Stimulated activated CD4-positive, alpha-beta T cell treated with anti-CD3 and anti-CD28 coated beads, Interleukin-15, amount 100 ng/mL, for 1 hour (primary cell): ENCODE results near the gene RASSF9.

Source experiments
- DNase-seq, 2 donors: peaks; one replicate each; pipeline ENCODE4 v3.0.0-alpha.2; 2020; ENCODE audit warnings: low read depth in 1 of 2, low spot score in 1 of 2

Gene RASSF9

DNA sequence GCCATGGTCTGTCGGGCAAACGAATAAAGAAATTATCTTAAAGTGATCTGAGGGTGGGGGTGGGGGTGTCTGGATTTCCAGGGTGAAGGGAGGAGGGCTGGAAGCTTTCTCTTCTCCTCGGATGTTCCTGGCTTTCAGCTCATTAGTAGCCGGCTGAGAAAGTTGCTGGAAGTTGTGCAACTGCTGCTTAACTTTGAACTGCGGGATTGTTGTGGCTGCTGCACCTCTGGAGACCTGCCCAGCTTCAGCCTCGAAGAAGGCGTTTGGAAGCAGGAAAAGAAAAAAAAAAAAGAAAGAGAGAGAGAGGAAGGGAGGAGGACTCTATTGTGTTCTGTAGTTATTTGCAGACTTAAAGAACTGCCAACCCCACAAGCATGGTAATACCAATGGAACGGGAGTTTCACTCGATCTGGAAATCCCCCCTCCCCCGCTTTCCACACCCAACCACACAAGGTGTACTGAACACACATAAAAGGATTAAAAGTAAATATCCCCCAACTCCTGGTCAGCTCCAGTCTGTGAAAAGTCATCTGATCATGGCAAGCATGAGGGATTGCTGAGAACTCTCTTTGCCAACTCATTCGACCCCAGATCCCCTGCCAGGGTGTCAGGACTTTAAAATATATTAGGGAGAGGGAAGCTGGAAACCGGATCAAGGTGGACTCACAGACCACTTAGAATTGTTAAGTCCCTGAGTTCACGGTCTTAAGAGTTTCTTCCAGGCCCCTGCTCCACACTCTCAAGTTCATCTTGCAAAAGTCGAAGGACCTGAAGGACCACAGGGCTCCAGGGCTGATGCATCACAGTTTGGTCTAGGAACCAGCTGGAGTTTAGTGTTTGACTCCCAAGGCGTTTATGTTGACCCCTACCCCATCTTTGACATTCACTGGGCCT is at the start of gene RASSF9:
Gene RASSF9 (minus strand): TSS at position 213 of the 894 bp plus-strand sequence. CDS start 208 bp downstream, at position 5.
- no peak for DNase-seq

GRCh38 chr12:85883763-85884162 is 47.6 kb upstream of the RASSF9 start:
- DNase-seq, result no peak

GRCh38 chr12:85877459-85877858 is 41.2 kb upstream of the RASSF9 start:
- DNase-seq, result no peak

GRCh38 chr12:85874031-85874461 is 37.8 kb upstream of the RASSF9 start, which contains the start of gene NTS:
Gene NTS, plus strand, starts transcription at chr12:85874295. Its CDS starts 109 bp downstream, at chr12:85874404.
- no peak for DNase-seq

- DNase-seq, result no peak
Observed at GRCh38 chr12:85872497-85873091, 36.4 kb upstream of the RASSF9 start.

DNA sequence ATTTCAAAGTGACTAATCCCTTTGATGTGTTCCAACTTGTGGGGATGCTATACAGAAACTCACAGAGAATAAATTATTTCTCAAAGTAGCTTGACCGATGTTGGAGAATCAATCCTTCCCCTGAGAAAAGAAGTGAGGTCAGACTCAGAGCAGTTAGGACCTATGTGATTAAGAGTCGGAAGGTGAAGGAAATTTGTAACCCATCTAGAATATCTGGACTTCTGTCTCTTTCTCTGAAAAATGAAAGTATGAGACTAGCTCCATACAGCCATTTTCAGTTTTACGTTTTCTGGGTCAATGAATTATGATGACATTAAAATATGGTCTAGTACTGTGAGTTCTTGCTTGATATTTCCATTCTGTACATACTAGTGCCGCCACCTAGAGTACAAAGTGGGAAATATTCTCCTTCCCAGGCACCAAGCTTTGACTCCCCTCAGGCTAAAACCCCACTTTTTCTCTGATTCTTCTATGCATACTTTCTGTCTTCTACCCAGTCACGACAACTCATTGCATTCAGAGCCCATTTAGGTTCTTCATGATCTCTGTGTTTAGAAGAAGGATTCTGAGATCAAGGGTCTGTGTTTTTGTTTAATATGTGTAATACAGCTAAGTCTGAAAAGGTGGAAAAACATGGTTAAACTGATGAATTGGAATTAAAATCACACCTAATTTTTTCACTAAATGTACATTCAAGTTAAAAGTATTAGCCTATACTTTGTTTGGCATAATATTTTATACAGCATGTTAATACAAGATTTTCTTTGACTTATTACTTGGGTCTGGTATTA is 31.0 kb upstream of the RASSF9 start:
- no peak for DNase-seq

DNA sequence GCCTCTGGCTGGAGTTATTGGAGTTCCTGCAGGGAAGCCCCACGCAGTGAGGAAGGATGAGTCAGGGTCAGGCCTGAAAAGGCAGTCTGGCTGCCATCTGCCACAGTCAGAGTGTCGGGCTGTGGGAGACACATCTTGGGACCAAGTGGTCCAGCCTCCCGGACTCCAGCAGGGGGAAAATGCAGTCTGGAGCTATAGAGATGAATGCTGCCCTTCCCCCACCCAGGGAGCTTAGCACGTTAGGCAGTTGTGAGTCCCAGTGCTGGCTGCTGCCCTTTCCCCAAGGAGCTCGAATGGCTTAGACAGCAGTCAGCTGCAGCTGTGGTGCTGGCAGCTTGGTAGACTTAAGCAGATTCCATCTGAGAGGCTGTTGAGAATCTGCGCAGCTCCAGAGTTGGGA is 29.7 kb upstream of the RASSF9 start:
- DNase-seq, result no peak

GRCh38 chr12:85856966-85857365 is 20.8 kb upstream of the RASSF9 start:
- DNase-seq, result no peak

GRCh38 chr12:85855305-85855704 is 19.1 kb upstream of the RASSF9 start:
- no peak for DNase-seq

- DNase-seq, result no peak
Observed at GRCh38 chr12:85849344-85849743, 13.1 kb upstream of the RASSF9 start.

GRCh38 chr12:85843606-85844310 is 7.5 kb upstream of the RASSF9 start:
- no peak for DNase-seq

GRCh38 chr12:85835426-85836196 is 598 bp downstream of the RASSF9 start:
- no peak for DNase-seq

DNA sequence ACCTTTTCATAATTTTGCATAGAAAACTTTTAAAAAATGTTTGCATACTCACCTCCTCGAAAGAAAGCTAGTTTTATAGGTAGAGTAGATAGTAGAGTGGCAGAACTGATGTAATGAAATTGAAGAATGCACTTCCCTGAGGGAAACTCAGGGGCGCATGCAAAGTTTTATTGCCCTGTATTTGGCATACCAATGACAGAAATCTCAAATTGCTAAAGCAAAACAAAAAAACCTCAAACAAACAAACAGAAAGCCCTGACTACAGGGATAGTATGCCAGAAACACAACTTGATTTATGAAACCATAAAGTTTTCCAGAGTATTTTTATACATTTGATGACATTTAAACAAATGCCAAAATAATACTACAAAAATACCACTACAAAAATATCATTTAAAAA is 1.8 kb downstream of the RASSF9 start:
- DNase-seq, result no peak

DNA sequence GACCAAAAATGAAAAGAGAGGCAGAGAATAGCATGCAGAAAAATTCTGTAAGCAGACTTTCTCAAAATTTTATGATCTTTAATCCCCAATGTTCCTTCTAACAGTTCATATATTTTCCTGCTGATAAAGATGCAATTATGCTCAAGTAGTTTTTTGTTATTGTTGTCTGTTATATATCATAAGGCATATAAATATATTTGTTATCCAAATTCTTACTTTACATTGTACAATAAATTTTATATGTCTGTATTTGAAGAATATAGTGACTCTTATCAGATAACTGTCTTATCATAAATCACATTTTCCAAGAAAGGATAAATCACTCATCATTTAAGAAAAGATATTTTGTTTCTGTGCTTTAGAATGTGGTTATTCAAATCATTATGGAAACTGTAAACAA is 2.6 kb downstream of the RASSF9 start:
- DNase-seq, result no peak

DNA sequence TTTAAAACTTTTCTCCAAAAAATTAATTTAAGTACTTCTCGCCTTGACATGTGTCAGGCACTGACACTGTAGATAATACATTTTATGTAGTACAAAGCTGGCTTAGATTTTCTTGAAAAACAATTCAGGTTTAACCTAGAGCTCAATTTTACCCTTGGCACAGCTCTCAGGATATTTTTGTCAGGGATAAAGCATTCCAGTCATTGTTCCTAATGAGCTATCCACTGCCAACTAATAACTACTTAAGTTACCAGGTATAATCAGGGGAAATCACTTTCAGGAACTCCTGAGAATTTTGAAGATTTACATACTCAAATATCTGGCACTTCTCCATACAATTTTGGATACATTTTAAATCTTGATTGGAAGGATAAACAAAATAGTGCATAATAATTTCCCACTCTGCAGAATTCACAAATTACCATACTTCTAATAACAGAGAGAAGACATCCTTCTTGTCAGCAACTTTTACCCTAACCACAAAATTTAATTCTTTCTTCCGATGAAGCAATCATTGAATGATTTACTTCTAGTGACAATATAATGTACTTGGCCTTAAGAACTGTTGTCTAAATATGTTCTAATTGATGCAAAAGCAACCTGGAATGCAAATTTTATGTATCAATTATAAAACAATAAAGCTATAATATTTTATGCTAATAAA is 4.8 kb downstream of the RASSF9 start:
- no peak for DNase-seq

- DNase-seq, result no peak
Observed at GRCh38 chr12:85829391-85829790, 6.8 kb downstream of the RASSF9 start.

DNA sequence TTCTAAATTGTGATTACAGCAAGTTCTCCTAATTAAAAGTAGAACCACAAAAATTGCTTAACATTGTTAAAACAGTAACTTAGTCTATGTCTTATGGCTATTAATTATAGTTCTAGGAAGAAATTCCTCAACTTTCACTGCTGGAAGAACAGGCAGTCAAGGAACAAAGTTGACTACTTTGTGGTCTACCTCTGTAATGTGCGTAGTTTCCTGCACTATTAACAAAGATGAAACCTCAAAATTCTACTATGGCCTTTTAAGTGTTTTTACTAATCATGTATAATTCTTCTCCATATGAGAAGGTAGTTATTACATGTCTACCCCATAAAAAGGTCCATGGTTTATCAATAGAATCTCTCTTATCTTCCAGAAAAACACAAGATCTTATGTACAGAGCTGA is 7.6 kb downstream of the RASSF9 start:
- DNase-seq, result no peak

GRCh38 chr12:85825746-85826145 is 10.5 kb downstream of the RASSF9 start:
- no peak for DNase-seq

GRCh38 chr12:85823436-85824180 is 12.6 kb downstream of the RASSF9 start:
- no peak for DNase-seq
